Astrocyte (in vitro differentiated cells and primary cell): Measurements from ENCODE around the gene NFIA. TPM values are rescaled to one million over a fixed set of nuclear protein-coding genes. Genes with fewer than 3 reads are reported as not detected.

Source experiments
- DNase-seq: peaks from one replicate; pipeline ENCODE4 v3.0.0-alpha.2; 2010; ENCODE audit warnings: low read depth
- FAIRE-seq: peaks from 2 replicates; lab custom pipeline; 2011; peaks lifted over from hg19 to GRCh38; lab: Jason Lieb, UNC
- H2AFZ ChIP-seq: 2 replicates; pipeline ENCODE4 v1.6.0; 2012; ENCODE audit warnings: low read depth, low read length, inconsistent platforms
- H3K27ac ChIP-seq: 2 replicates; pipeline ENCODE4 v1.5.1; 2011; ENCODE audit warnings: low read depth, low read length, inconsistent platforms
- H3K27me3 ChIP-seq: 2 replicates; pipeline ENCODE4 v1.6.0; 2011; ENCODE audit warnings: low read length, inconsistent platforms; ENCODE audit not compliant: insufficient read depth
- H3K36me3 ChIP-seq: 2 replicates; pipeline ENCODE4 v1.5.1; 2011; ENCODE audit warnings: low read length, inconsistent platforms; ENCODE audit not compliant: insufficient read depth
- H3K4me1 ChIP-seq: 2 replicates; pipeline ENCODE4 v1.5.1; 2011; ENCODE audit warnings: low read length, inconsistent platforms; ENCODE audit not compliant: insufficient read depth
- H3K4me2 ChIP-seq: 2 replicates; pipeline ENCODE4 v1.6.0; 2012; ENCODE audit warnings: low read length, inconsistent platforms
- H3K4me3 ChIP-seq: 2 replicates; pipeline ENCODE4 v1.5.1; 2011; ENCODE audit warnings: low read depth, mild to moderate bottlenecking, low read length, inconsistent platforms; ENCODE audit not compliant: insufficient read depth
- H3K79me2 ChIP-seq: 2 replicates; pipeline ENCODE4 v1.6.0; 2012; ENCODE audit warnings: mild to moderate bottlenecking, low read length, inconsistent platforms; ENCODE audit not compliant: insufficient read depth
- H3K9ac ChIP-seq: 2 replicates; pipeline ENCODE4 v1.6.0; 2012; ENCODE audit warnings: mild to moderate bottlenecking, low read length, inconsistent platforms
- H3K9me3 ChIP-seq: 2 replicates; pipeline ENCODE4 v1.5.1; 2012; ENCODE audit warnings: low read depth, mild to moderate bottlenecking, low read length, inconsistent platforms; ENCODE audit not compliant: insufficient read depth
- H4K20me1 ChIP-seq: 2 replicates; pipeline ENCODE4 v1.6.0; 2012; ENCODE audit warnings: low read length, inconsistent platforms; ENCODE audit not compliant: insufficient read depth
- H3K27ac Mint-ChIP-seq: one replicate; pipeline ENCODE4 v1.8.0; 2021; ENCODE audit warnings: mild to moderate bottlenecking, mixed read lengths; ENCODE audit not compliant: unreplicated experiment
- H3K27me3 Mint-ChIP-seq: one replicate; pipeline ENCODE4 v1.8.0; 2021; ENCODE audit warnings: low read depth, mixed read lengths; ENCODE audit not compliant: unreplicated experiment
- H3K36me3 Mint-ChIP-seq: one replicate; pipeline ENCODE4 v1.8.0; 2021; ENCODE audit warnings: low read depth, mixed read lengths; ENCODE audit not compliant: unreplicated experiment
- H3K4me1 Mint-ChIP-seq: one replicate; pipeline ENCODE4 v1.8.0; 2021; ENCODE audit warnings: low read depth, mixed read lengths; ENCODE audit not compliant: unreplicated experiment
- H3K4me3 Mint-ChIP-seq: one replicate; pipeline ENCODE4 v1.8.0; 2021; ENCODE audit warnings: mild to moderate bottlenecking, moderate library complexity, mixed read lengths; ENCODE audit not compliant: unreplicated experiment
- H3K9me3 Mint-ChIP-seq: one replicate; pipeline ENCODE4 v1.8.0; 2021; ENCODE audit warnings: mild to moderate bottlenecking, mixed read lengths; ENCODE audit not compliant: unreplicated experiment
- CTCF ChIP-seq: IDR thresholded peaks from 2 replicates; pipeline ENCODE4 v1.5.1; 2011; ENCODE audit warnings: low read depth, mild to moderate bottlenecking, inconsistent platforms, low read length, moderate library complexity; ENCODE audit not compliant: insufficient read depth
- EZH2 ChIP-seq: IDR thresholded peaks from 2 replicates; pipeline ENCODE4 v1.6.1; 2012; ENCODE audit warnings: mild to moderate bottlenecking, low read length, inconsistent platforms; ENCODE audit not compliant: insufficient read depth
- total RNA-seq: library from RNA; stranded (reverse); gene quantifications from 2 replicates; pipeline ENCODE4 v1.2.1, GENCODE V29; 2021

Gene NFIA
- total RNA-seq, 1 donor from 2014 or later = 4.6 TPM

DNA sequence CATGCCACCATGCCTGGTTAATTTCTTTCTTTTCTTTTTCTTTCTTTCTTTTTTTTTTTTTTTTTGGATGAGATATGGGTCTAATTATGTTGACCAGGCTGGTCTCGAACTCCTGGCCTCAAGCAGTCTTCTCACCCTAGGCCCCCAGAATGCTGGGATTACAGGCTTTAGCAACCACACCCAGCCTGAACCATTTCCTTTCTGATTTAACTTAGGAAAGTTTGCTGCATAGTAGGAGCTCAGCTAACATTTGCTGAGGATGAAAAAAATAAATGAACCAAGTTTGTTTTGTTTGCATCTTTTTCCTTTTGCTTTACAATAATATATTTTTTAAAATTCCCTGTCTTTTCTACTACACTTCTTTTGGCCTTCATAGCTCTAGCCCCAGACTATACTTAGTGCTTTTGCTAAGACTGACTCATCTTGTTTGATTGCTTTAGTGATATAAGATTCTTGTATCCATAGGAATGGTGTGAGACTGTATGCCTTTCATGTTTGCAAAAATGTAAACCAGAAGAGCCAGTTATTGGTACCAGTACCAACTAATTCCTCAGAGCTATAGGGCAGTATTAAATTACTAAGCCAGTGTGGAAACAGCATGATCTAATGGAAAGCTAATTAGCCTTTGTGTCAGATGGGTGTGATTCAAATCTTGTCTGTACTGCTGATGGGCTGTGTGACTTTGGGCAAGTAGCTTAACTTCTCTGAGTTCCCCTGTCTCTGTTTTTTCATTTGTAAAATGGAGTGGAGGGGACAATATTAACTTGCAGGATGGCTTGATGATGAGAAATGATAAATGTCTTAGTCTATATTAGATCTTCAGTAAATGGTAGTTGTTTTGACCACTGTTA, 66.9 kb downstream of the NFIA start:
- H3K4me3 Mint-ChIP-seq = no peak overlapping the region

DNA sequence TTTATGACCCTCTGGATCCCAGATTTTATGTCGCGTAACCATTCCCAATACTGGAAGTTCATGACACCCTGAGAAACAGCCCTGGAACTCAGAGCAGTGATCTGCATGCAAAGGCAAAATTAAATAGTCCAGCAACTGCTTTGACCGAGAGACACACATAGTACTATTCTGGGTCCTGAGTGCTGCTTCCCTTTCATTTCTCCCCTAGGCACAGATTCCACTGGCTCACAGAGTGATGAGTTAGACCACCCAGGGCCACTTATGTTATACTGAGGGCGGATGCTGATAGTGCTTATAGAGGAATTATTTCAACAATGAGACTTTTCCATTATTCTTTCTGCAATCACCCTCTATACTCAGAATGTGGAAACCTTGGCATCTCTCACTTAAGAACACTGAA, 69.2 kb downstream of the NFIA start:
- H3K36me3 ChIP-seq = no peaks in the 10 kb centered on the region
- no peaks in the 10 kb centered on the region for H3K79me2 ChIP-seq
- Mint-ChIP-seq H3K9me3 (no peaks in the 10 kb centered on the region), H3K27me3 (peaks cover 57% of the 10 kb centered on the region), H3K36me3 (peaks cover 2% of the 10 kb centered on the region), H3K4me3 (no peak overlapping the region), H3K27ac (no peak overlapping the region), H3K4me1 (no peaks in the 10 kb centered on the region)
- H2AFZ ChIP-seq = no peak overlapping the region
- no peaks in the 10 kb centered on the region for H3K4me1 ChIP-seq
- no peak overlapping the region for H3K4me2 ChIP-seq
- FAIRE-seq (no peak), DNase-seq (no peak)
- no peaks in the 10 kb centered on the region for H3K9me3 ChIP-seq
- H4K20me1 ChIP-seq = peaks cover 7% of the 10 kb centered on the region
- TF ChIP-seq CTCF (no peak), EZH2 (no peak)
- H3K4me3 ChIP-seq = no peak overlapping the region
- H3K9ac ChIP-seq = no peak overlapping the region
- no peak overlapping the region for H3K27ac ChIP-seq
- peaks cover 12% of the 10 kb centered on the region for H3K27me3 ChIP-seq

More for the DNA sequence above, 66.9 kb downstream of the NFIA start:
- Mint-ChIP-seq H3K27ac (no peak overlapping the region), H3K27me3 (peaks cover 54% of the 10 kb centered on the region), H3K36me3 (peaks cover 2% of the 10 kb centered on the region), H3K9me3 (no peaks in the 10 kb centered on the region), H3K4me1 (no peaks in the 10 kb centered on the region)
- Histone ChIP-seq H4K20me1 (peaks cover 7% of the 10 kb centered on the region), H3K79me2 (no peaks in the 10 kb centered on the region), H3K27me3 (peaks cover 12% of the 10 kb centered on the region), H3K4me3 (no peak overlapping the region), H3K9ac (no peak overlapping the region), H2AFZ (no peak overlapping the region), H3K4me2 (no peak overlapping the region), H3K4me1 (no peaks in the 10 kb centered on the region), H3K27ac (no peak overlapping the region), H3K36me3 (no peaks in the 10 kb centered on the region), H3K9me3 (no peaks in the 10 kb centered on the region)
- FAIRE-seq (peak; percentile 5), DNase-seq (no peak)
- TF ChIP-seq CTCF (no peak), EZH2 (no peak)

GRCh38 chr1:61152066-61152465, 69.7 kb downstream of the NFIA start:
- H3K4me3 ChIP-seq = no peak overlapping the region
- H3K4me3 Mint-ChIP-seq = no peak overlapping the region
- no peak overlapping the region for H3K27ac ChIP-seq
- H3K27ac Mint-ChIP-seq = no peak overlapping the region
- no peaks in the 10 kb centered on the region for H3K9me3 Mint-ChIP-seq
- H3K9me3 ChIP-seq = no peaks in the 10 kb centered on the region
- peaks cover 57% of the 10 kb centered on the region for H3K27me3 Mint-ChIP-seq
- H3K79me2 ChIP-seq = no peaks in the 10 kb centered on the region
- TF ChIP-seq EZH2 = no peak
- TF ChIP-seq CTCF = no peak
- peaks cover 12% of the 10 kb centered on the region for H3K27me3 ChIP-seq
- no peak overlapping the region for H2AFZ ChIP-seq
- peaks cover 3% of the 10 kb centered on the region for H3K4me1 ChIP-seq
- H3K36me3 ChIP-seq = no peaks in the 10 kb centered on the region
- peaks cover 2% of the 10 kb centered on the region for H3K36me3 Mint-ChIP-seq
- DNase-seq = no peak
- H3K4me2 ChIP-seq = no peak overlapping the region
- no peak for FAIRE-seq
- no peak overlapping the region for H3K9ac ChIP-seq
- H4K20me1 ChIP-seq = peaks cover 7% of the 10 kb centered on the region
- H3K4me1 Mint-ChIP-seq = peaks cover 4% of the 10 kb centered on the region
